ENCODE data around the gene TEAD1. TPM values are rescaled to one million over a fixed set of nuclear protein-coding genes. Genes with fewer than 3 reads are reported as not detected.

TEAD1 gene
- total and polyA plus RNA-seq, 8 donors = 5.9 to 35.1 (median 22.0) TPM

- intact Hi-C loops (cut with DNase I) = no loop called here
- no peak for TF ChIP-seq CTCF (IDR thresholded peaks at IDR 0.05)
- Histone ChIP-seq H3K27ac (no peak overlapping the region), H3K9me3 (no peaks in the 10 kb centered on the region), H3K36me3 (no peaks in the 10 kb centered on the region), H3K27me3 (no peaks in the 10 kb centered on the region), H3K4me1 (peaks cover 39 to 53% (median 45%) of the 10 kb centered on the region in 3 donors), H3K4me3 (no peak overlapping the region)
- WGBS, 2 donors = 95% methylated on average over 8 of the region's 8 CpGs
- DNase-seq (no peak), FAIRE-seq (no peak), ATAC-seq (no peak)
Observed at GRCh38 chr11:12690663-12691062, 16.4 kb downstream of the TEAD1 start.

GRCh38 chr11:12691473-12691872 lies 17.3 kb downstream of the TEAD1 start:
- intact Hi-C loops (cut with DNase I) = no loop called here
- H3K27me3 ChIP-seq = no peaks in the 10 kb centered on the region
- no peak for TF ChIP-seq CTCF (IDR thresholded peaks at IDR 0.05)
- DNase-seq (no peak), ATAC-seq (no peak), FAIRE-seq (no peak)
- peaks cover 41 to 50% (median 45%) of the 10 kb centered on the region in 3 donors for H3K4me1 ChIP-seq
- no peaks in the 10 kb centered on the region for H3K36me3 ChIP-seq
- H3K9me3 ChIP-seq = no peaks in the 10 kb centered on the region
- WGBS, 2 donors = 49 to 57% methylated on average over 4 of the region's 4 CpGs
- H3K27ac ChIP-seq = no peak overlapping the region
- no peak overlapping the region for H3K4me3 ChIP-seq

GRCh38 chr11:12692229-12693075 lies 18.2 kb downstream of the TEAD1 start:
- no peak for FAIRE-seq
- WGBS, 2 donors = 28 to 29% methylated on average over 14 of the region's 14 CpGs
- Histone ChIP-seq H3K36me3 (no peaks in the 10 kb centered on the region), H3K27ac (peak overlapping the region; percentile 81 to 94 (median 89)), H3K4me1 (peaks cover 41 to 46% (median 43%) of the 10 kb centered on the region in 3 donors), H3K27me3 (no peaks in the 10 kb centered on the region), H3K4me3 (no peak overlapping the region), H3K9me3 (no peaks in the 10 kb centered on the region)
- peak; percentile 92 to 95 (median 93) for ATAC-seq
- intact Hi-C loops (cut with DNase I) = no loop called here
- no peak for TF ChIP-seq CTCF (IDR thresholded peaks at IDR 0.05)
- DNase-seq = peak; percentile 81 to 94 (median 91)

- Histone ChIP-seq H3K27me3 (no peaks in the 10 kb centered on the region), H3K9me3 (no peaks in the 10 kb centered on the region), H3K27ac (peak overlapping the region; percentile 81 to 94 (median 89)), H3K4me3 (no peak overlapping the region), H3K36me3 (no peaks in the 10 kb centered on the region), H3K4me1 (peaks cover 39 to 40% (median 40%) of the 10 kb centered on the region in 3 donors)
- DNase-seq (no peak), FAIRE-seq (no peak), ATAC-seq (peak in 3 of 4 donors; percentile 13 to 28 (median 20))
- TF ChIP-seq CTCF (IDR thresholded peaks at IDR 0.05) = no peak
- intact Hi-C loops (cut with DNase I) = no loop called here
- 58 to 61% methylated on average over 5 of the region's 5 CpGs for WGBS, 2 donors
Observed at GRCh38 chr11:12693094-12693478, 18.9 kb downstream of the TEAD1 start.
